ENCODE data around the gene SNRNP40. TPM values are rescaled to one million over a fixed set of nuclear protein-coding genes. Genes with fewer than 3 reads are reported as not detected.

The SNRNP40 gene
- 10 to 100 TPM; 26.9 to 74.3 TPM for total RNA-seq
- polyA plus RNA-seq = 10 to 100 TPM; 12.3 to 12.7 TPM

GRCh38 chr1:31296486-31297276, at the start of gene SNRNP40, which contains the start of gene ZCCHC17:
TSS of gene SNRNP40 (minus strand) at chr1:31296788. CDS start at chr1:31296751, 37 bp downstream.
TSS of gene ZCCHC17 (plus strand) at chr1:31297032. CDS start at chr1:31310099, 13,067 bp downstream.
- Histone ChIP-seq H3K27ac (ENCODE audit: low read depth in 1 of 2, low read length in 2 of 2) (peak within 1 kb of the TSS; percentile 81 to 89), H3K9ac (ENCODE audit: low read depth in 1 of 2, low read length in 2 of 2) (peak within 1 kb of the TSS; percentile 68 to 84), H3K36me3 (ENCODE audit: control insufficient read depth in 4 of 4, insufficient read depth in 3 of 4, low read depth in 1 of 4, low read length in 3 of 4) (peaks cover 5 to 13% (median 9%) of the 10 kb centered on the region in 4 donors), H3K9me3 (ENCODE audit: control insufficient read depth in 4 of 4, low read length in 3 of 4) (no peaks in the 10 kb centered on the region), H3K4me3 (ENCODE audit: low read depth in 1 of 3, low read length in 3 of 3) (peak within 1 kb of the TSS; percentile 76 to 100 (median 99)), H3K4me1 (ENCODE audit: control insufficient read depth in 4 of 4, insufficient read depth in 4 of 4, low read length in 3 of 4) (peaks cover 3 to 24% (median 16%) of the 10 kb centered on the region in 4 donors), H3K27me3 (ENCODE audit: control insufficient read depth in 4 of 4, insufficient read depth in 4 of 4, low read length in 3 of 4) (no peaks in the 10 kb centered on the region)
- DNase-seq (ENCODE audit: low spot score) = peak; percentile 93
- TF ChIP-seq ZBTB33 (IDR thresholded peaks at IDR 0.05) = no peak
- peak in 1 of 2 donors; percentile 85 for TF ChIP-seq GABPA (IDR thresholded peaks at IDR 0.05 in 1 of 2, conservative IDR thresholded peaks at IDR 0.05 in 1 of 2)
- TF ChIP-seq RXRA (IDR thresholded peaks at IDR 0.05) = peak; percentile 25 to 30
- no peak for TF ChIP-seq JUND (IDR thresholded peaks at IDR 0.05)
- TF ChIP-seq RAD21 (IDR thresholded peaks at IDR 0.05) = peak; percentile 6 to 38
- no peak for TF ChIP-seq FOXA2 (IDR thresholded peaks at IDR 0.05)
- TF ChIP-seq HNF4G (IDR thresholded peaks at IDR 0.05) = no peak
- TF ChIP-seq ATF3 (IDR thresholded peaks at IDR 0.05) = no peak
- TF ChIP-seq YY1 (IDR thresholded peaks at IDR 0.05) = peak; percentile 98
- peak; percentile 74 for TF ChIP-seq NR2F2 (IDR thresholded peaks at IDR 0.05)
- peak; percentile 60 for TF ChIP-seq MAX (IDR thresholded peaks at IDR 0.05)
- no peak for TF ChIP-seq CTCF (IDR thresholded peaks at IDR 0.05; ENCODE audit: low read depth, low read length, missing input control)
- TF ChIP-seq EGR1 (IDR thresholded peaks at IDR 0.05; ENCODE audit: low read depth in 2 of 2) = peak in 1 of 2 donors; percentile 48
- TF ChIP-seq FOXA1 (IDR thresholded peaks at IDR 0.05) = no peak
- peak; percentile 94 for TF ChIP-seq SP1 (IDR thresholded peaks at IDR 0.05)
- TF ChIP-seq, protein P1, sequence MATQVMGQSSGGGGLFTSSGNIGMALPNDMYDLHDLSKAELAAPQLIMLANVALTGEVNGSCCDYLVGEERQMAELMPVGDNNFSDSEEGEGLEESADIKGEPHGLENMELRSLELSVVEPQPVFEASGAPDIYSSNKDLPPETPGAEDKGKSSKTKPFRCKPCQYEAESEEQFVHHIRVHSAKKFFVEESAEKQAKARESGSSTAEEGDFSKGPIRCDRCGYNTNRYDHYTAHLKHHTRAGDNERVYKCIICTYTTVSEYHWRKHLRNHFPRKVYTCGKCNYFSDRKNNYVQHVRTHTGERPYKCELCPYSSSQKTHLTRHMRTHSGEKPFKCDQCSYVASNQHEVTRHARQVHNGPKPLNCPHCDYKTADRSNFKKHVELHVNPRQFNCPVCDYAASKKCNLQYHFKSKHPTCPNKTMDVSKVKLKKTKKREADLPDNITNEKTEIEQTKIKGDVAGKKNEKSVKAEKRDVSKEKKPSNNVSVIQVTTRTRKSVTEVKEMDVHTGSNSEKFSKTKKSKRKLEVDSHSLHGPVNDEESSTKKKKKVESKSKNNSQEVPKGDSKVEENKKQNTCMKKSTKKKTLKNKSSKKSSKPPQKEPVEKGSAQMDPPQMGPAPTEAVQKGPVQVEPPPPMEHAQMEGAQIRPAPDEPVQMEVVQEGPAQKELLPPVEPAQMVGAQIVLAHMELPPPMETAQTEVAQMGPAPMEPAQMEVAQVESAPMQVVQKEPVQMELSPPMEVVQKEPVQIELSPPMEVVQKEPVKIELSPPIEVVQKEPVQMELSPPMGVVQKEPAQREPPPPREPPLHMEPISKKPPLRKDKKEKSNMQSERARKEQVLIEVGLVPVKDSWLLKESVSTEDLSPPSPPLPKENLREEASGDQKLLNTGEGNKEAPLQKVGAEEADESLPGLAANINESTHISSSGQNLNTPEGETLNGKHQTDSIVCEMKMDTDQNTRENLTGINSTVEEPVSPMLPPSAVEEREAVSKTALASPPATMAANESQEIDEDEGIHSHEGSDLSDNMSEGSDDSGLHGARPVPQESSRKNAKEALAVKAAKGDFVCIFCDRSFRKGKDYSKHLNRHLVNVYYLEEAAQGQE (IDR thresholded peaks at IDR 0.05) = peak; percentile 15
- TF ChIP-seq HNF4A (conservative IDR thresholded peaks at IDR 0.05) = peak in 1 of 2 donors; percentile 18
- TF ChIP-seq TAF1 (conservative IDR thresholded peaks at IDR 0.05) = peak; percentile 65
- under 1% methylated on average over 53 of the region's 53 CpGs for WGBS
